ENCODE data around the gene PPP1R13L.
"Not testable (repeated sequence)": the region's sequence is repeated elsewhere in the genome, so short reads cannot be mapped to it uniquely, and the experiment has no call there.

PPP1R13L gene

GRCh38 chr19:45344621-45345505, 60.0 kb downstream of the PPP1R13L start:
- DNase-seq = no peak

GRCh38 chr19:45342911-45343310, 62.0 kb downstream of the PPP1R13L start:
- DNase-seq = no peak

- no peak for DNase-seq
Measured at GRCh38 chr19:45340899-45341453, 63.9 kb downstream of the PPP1R13L start.

GRCh38 chr19:45340232-45340898, 64.5 kb downstream of the PPP1R13L start, which contains the start of gene KLC3:
KLC3 (plus strand) TSS chr19:45340750; CDS start chr19:45345542, 4,792 bp downstream.
- peak; percentile 22 for DNase-seq

GRCh38 chr19:45339629-45340028, 65.2 kb downstream of the PPP1R13L start:
- no peak for DNase-seq

GRCh38 chr19:45336696-45337251, 68.1 kb downstream of the PPP1R13L start:
- no peak for DNase-seq

- not testable (repeated sequence) for DNase-seq
Measured at GRCh38 chr19:45334881-45335280, 70.0 kb downstream of the PPP1R13L start.

- DNase-seq = no peak
Measured at GRCh38 chr19:45333609-45334303, 71.1 kb downstream of the PPP1R13L start.

GRCh38 chr19:45331411-45331810, 73.5 kb downstream of the PPP1R13L start:
- no peak for DNase-seq
